GM21723 (cell line): ENCODE results near the gene RPL37A.
A peak's percentile ranks its signal among the peaks of the same experiment; 100 is the strongest.

ENCODE experiments used
- ATAC-seq: cut with Tn5 transposase; IDR thresholded peaks from one replicate; pipeline ENCODE4 v1.9.1; 2021; ENCODE audit warnings: mild to moderate bottlenecking, moderate library complexity; ENCODE audit not compliant: unreplicated experiment

Gene RPL37A

GRCh38 chr2:216486708-216487107 lies 11.9 kb upstream of the RPL37A start:
- no peak for ATAC-seq

- no peak for ATAC-seq
Measured at GRCh38 chr2:216490061-216490460, 8.6 kb upstream of the RPL37A start.

DNA sequence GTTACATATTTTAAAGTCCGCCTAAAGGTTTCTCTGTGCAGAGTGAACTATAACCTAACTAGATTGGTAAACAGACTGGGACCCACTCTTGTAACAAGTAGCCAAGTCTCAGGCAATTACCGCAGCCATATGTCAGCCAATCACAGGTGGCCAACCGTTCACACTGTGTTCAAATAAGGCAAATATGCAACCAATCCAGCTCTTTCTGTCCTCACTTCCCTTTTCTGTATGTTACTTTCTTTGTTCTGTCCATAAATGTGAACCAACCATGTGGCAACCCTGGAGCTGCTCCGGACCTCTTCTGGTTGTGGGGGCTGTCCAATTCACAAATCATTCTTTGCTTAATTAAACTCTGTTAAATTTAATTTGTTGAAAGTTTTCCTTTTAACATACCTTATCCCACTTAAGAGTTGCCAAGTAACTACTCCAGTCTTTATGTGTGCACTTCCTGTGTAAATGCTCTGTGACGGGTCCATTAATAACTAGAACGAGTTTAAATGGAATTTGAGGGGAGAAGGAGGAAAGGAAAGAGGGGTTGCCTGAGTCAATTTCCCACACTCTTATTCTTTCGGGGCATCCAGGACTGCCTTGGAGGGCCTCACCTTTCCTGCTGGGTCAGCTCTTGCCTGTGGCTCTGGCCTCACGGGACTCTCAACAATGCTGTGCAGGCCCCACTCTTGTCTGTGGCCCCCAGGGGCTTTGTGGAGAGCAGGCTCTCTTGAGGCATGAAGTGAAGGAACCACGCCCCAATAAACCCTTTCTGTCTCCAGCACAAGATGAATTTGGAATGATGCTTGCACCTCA lies 6.6 kb upstream of the RPL37A start:
- peak; percentile 79 for ATAC-seq

- no peak for ATAC-seq
Measured at GRCh38 chr2:216492597-216493333, 5.9 kb upstream of the RPL37A start.

- no peak for ATAC-seq
Measured at GRCh38 chr2:216493334-216493685, 5.3 kb upstream of the RPL37A start.

DNA sequence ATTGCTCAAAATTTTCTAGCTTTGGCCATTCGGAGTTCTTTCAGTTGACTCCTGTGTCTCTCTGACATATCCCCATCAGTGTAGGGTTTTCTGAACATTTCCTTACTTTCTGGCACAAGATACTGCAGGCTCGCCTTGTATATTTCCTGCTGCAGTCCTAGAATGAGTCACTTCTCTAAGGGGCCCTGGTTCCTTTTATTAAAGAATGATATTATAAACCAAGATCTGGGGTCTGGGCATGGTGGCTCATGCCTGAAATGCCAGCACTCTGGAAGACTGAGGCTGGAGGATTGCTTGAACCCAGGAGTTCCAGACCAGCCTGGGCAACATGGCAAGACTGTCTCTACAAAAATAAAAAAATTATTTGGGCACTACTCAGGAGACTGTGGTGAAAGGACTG lies 3.0 kb upstream of the RPL37A start:
- ATAC-seq: no peak

DNA sequence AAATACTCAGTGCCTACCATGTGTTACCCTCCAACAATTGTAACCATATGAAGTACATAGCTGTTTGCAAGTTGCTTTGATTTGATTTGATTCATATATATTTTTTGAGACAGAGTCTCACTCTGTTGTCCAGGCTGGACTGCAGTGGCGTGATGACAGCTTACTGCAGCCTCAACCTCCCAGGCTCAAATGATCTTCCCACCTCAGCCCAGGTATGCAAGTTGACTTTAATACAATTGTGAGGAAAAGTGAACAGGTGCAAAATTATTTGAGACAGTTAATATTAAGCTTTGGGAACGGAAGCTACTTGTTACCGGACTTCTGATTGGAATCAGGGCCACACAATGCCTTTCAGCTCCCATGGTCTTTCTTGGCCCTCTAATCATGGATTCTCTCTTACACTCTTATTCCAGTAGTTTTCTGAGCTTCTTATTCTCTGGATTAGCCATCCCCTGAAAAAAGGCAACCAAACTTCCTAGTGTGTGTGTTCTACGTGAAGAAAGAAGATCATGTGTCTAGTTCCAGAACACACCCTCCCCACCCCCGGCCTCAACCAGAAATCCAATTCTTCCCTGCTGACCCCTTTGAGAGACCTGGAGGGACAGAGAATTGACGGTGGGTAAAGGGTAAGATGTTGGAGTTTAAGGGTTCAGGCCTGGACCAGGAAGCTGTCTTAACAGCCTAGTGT lies 1.1 kb upstream of the RPL37A start:
- ATAC-seq: no peak

GRCh38 chr2:216498070-216498378 lies 620 bp upstream of the RPL37A start:
- no peak for ATAC-seq

DNA sequence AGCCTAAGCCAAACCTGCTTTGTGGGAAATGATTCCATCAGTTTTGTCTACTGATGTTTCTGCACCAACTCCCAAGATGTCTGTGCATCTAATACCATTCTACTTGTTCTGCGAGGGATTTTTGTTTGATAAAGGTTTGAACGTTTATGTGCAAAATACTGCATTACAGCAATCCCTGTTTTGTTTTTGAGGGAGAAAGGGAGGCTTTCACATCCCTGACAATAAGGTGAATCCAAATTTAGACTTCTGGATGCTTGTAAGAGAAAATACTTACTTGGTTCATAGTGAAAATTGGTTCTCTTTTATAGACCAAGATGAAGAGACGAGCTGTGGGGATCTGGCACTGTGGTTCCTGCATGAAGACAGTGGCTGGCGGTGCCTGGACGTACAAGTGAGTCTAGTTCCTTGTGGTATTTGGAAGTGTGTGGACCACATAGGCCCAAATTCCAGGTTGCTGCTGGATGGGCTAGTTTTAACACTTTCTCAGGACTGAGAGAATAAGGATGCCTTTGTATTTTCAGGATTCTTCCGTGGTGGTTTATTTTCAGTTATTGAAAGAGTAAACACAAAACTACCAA lies 1.1 kb downstream of the RPL37A start:
- ATAC-seq: no peak

DNA sequence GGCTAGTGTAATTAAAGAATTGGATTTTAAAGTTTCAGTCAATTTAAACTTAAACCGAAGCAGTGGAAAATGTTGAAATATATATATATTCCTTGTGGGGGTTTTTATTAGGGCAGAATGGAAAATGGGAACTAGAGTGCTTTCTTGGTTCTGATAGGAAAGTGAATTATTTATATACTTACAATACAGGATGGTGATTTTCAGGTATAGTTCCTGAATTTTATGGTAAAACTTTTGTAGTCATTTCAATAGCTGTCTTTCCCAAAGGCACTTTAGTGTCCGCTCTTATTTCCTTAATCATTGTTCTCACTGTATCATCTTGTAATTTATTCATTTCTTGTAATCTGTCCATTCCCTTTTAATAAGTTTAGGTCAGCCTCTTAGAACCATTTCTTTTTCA lies 1.9 kb downstream of the RPL37A start:
- ATAC-seq: no peak

GRCh38 chr2:216501854-216502253 lies 3.2 kb downstream of the RPL37A start:
- ATAC-seq: no peak

DNA sequence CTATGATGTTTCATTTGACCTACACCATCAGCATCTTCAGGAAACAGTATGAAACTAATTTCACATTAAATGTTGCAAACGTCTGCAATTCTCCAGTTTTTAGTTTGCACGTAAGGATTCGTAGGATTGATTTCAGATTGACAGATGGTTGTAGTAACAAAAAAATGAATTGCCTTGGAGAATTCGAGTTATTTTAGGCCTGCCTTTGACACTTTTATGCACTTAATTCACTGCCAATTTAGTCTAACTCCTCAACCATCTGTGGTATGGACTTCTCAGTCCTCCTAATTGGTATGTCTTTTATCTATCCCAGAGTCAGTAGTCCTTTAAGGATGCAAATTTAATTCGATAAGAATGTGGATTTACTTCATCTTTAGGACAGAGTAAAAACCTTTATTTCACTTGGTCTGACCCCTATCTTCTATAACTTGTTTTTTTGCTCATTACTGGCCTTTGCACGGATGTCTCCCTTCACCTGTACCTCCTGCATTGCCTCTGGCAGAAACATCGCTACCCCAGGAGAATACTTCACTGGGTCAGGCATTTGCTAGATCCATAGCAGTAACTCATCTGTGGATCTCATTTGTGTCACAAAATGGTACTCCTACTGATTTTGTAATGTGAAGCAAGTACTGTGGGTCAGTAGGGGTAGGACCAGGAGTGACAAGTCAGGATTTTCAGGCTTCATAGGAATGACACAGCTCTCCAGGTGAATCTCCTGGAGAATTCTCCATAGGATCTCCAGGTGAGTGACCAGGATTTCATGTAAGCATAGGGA lies 3.9 kb downstream of the RPL37A start:
- no peak for ATAC-seq

DNA sequence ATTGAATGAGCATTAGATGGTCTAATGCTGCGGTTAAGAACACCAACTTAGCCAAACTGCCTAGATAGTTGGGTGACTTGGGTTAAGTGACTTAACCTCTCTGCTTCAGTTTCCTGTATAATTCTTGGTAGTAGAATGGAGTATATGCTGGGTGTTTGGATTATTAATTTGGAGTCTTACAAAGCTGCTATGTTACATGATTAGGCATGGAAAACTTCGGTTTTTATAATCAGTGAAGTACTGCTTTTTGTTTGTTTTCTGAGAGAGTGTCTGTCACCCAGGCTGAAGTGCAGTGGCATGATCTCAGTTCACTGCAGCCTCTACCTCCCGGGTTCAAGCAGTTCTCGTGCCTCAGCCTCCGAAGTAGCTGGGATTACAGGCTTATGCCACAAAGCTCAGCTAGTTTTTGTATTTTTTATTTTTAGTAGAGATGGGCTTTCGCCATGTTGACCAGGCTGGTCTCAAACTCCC lies 4.5 kb downstream of the RPL37A start:
- no peak for ATAC-seq

DNA sequence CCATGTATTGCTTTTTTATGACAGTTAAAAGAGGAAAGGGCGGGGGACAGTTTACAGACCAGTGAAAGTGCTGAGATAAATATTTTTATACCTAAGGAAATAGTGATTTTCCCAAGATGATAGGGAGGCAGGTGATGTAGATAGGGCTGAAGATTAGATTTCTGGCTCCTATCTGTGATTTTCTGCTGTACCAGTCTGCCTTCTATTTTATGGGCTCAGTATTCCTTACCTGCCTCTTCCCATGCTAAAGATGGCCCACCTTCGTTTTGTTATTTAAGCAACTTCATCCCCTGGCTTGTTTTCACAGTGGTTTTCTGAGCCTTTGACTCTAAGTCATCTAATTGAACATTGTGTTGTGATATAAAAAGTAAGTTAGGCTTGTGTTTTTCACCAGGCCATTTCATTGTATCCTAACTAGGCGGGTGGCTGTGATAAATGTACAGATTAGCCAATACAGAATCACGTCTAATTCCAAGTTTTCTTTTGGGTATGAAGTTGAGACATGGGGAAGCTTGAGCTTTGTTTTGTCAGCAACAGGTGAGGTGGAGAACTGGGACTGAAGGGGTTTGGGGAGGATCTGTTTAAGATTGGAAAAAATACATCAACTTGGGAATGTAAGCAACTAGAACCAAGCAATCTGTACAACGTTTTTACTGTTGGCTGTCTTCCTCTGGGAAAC lies 5.2 kb downstream of the RPL37A start:
- ATAC-seq: no peak

- ATAC-seq: no peak
Measured at GRCh38 chr2:216504376-216504762, 5.7 kb downstream of the RPL37A start.

- no peak for ATAC-seq
Measured at GRCh38 chr2:216505133-216506106, 6.8 kb downstream of the RPL37A start.

GRCh38 chr2:216507220-216508160 lies 8.8 kb downstream of the RPL37A start:
- ATAC-seq: no peak

- ATAC-seq: no peak
Measured at GRCh38 chr2:216508229-216508628, 9.6 kb downstream of the RPL37A start.
